ENCODE data around the gene FCGR2B. TPM values are rescaled to one million over a fixed set of nuclear protein-coding genes. Genes with fewer than 3 reads are reported as not detected.
"Not testable (repeated sequence)": the region's sequence is repeated elsewhere in the genome, so short reads cannot be mapped to it uniquely, and the experiment has no call there.

The FCGR2B gene
- total and polyA plus RNA-seq, 3 donors from 2014 or later = 1.1 to 16.1 (median 5.8) TPM

- 79 to 84% methylated on average over 3 of the region's 3 CpGs for WGBS, 2 donors
- H3K27ac ChIP-seq = no peak overlapping the region
- intact Hi-C loops (cut with DNase I; ENCODE audit: low total_unique reads) = no loop called here
- no peaks in the 10 kb centered on the region for H3K27me3 ChIP-seq
- TF ChIP-seq, protein P1, sequence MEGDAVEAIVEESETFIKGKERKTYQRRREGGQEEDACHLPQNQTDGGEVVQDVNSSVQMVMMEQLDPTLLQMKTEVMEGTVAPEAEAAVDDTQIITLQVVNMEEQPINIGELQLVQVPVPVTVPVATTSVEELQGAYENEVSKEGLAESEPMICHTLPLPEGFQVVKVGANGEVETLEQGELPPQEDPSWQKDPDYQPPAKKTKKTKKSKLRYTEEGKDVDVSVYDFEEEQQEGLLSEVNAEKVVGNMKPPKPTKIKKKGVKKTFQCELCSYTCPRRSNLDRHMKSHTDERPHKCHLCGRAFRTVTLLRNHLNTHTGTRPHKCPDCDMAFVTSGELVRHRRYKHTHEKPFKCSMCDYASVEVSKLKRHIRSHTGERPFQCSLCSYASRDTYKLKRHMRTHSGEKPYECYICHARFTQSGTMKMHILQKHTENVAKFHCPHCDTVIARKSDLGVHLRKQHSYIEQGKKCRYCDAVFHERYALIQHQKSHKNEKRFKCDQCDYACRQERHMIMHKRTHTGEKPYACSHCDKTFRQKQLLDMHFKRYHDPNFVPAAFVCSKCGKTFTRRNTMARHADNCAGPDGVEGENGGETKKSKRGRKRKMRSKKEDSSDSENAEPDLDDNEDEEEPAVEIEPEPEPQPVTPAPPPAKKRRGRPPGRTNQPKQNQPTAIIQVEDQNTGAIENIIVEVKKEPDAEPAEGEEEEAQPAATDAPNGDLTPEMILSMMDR (IDR thresholded peaks at IDR 0.05) = no peak
- TF ChIP-seq POLR2A (IDR thresholded peaks at IDR 0.05) = no peak
- no peak overlapping the region for H3K4me3 ChIP-seq
- no peaks in the 10 kb centered on the region for H3K36me3 ChIP-seq (ENCODE audit: low read depth, missing control alignments)
- H3K4me1 ChIP-seq = no peaks in the 10 kb centered on the region
- no peaks in the 10 kb centered on the region for H3K9me3 ChIP-seq
- no peak for DNase-seq
These were observed 26.0 kb downstream of the FCGR2B start for GRCh38 chr1:161688946-161689345.

- H3K4me3 ChIP-seq = no peak overlapping the region
- H3K36me3 ChIP-seq (ENCODE audit: low read depth, missing control alignments) = no peaks in the 10 kb centered on the region
- 38 to 59% methylated on average over 3 of the region's 3 CpGs for WGBS, 2 donors
- no peak overlapping the region for H3K27ac ChIP-seq
- intact Hi-C loops (cut with DNase I; ENCODE audit: low total_unique reads) = no loop called here
- no peaks in the 10 kb centered on the region for H3K27me3 ChIP-seq
- TF ChIP-seq, protein P1 (IDR thresholded peaks at IDR 0.05) = no peak
- TF ChIP-seq POLR2A (IDR thresholded peaks at IDR 0.05) = no peak
- no peaks in the 10 kb centered on the region for H3K4me1 ChIP-seq
- no peak for DNase-seq
- no peaks in the 10 kb centered on the region for H3K9me3 ChIP-seq
These were observed 28.9 kb downstream of the FCGR2B start for GRCh38 chr1:161691846-161692245.

DNA sequence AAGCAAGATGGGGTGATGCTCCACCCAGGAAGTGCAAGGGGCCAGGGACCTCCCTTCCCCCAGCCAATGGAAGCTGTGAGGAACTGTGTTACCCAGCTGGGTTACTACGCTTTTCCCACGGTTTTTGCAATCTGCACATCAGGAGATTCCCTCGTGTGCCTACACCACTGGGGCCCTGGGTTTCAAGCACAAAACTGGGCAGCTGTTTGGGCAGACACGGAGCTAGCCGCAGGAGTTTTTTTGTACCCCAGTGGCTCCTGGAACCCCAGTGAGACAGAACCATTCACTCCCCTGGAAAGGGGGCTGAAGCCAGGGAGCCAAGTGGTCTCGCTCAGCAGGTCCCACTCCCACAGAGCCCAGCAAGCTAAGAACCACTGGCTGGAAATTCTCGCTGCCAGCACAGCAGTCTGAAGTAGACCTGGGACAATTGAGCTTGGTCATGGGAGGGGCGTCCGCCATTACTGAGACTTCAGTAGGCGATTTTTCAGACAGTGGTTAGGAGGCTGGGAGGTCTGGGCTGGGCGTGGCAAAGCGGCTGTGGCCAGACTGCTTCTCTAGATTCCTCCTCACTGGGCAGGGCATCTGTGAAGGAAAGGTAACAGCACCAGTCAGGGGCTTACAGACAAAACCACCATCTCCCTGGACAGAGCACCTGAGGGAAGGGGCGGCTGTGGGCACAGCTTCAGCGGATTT is 30.2 kb downstream of the FCGR2B start:
- intact Hi-C loops (cut with DNase I; ENCODE audit: low total_unique reads); H3K36me3 ChIP-seq (ENCODE audit: low read depth, missing control alignments); DNase-seq; H3K4me1 ChIP-seq; H3K27me3 ChIP-seq; H3K9me3 ChIP-seq; H3K27ac ChIP-seq: not testable (repeated sequence)
- WGBS, 2 donors = 70 to 77% methylated on average over 13 to 14 of the region's 14 CpGs
- peak overlapping the region; percentile 1 to 16 for H3K4me3 ChIP-seq

DNA sequence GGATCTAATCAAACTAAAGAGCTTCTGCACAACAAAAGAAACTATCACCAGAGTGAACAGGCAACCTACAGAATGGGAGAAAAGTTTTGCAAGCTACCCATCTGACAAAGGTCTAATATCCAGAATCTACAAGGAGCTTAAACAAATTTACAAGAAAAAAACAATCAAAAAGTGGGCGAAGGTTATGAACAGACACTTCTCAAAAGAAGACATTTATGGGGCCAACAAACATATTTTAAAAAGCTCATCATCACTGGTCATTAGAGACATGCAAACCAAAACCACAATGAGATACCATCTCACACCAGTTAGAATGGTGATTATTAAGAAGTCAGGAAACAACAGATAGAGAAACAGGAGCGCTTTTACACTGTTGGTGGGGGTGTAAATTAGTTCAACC is 35.4 kb downstream of the FCGR2B start:
- H3K27ac ChIP-seq; DNase-seq; intact Hi-C loops (cut with DNase I; ENCODE audit: low total_unique reads); H3K36me3 ChIP-seq (ENCODE audit: low read depth, missing control alignments); H3K9me3 ChIP-seq; H3K27me3 ChIP-seq; H3K4me3 ChIP-seq; H3K4me1 ChIP-seq: not testable (repeated sequence)
- WGBS, 2 donors = 86 to 96% methylated on average over 2 of the region's 2 CpGs

- Histone ChIP-seq H3K27ac (no peak overlapping the region), H3K4me3 (no peak overlapping the region), H3K4me1 (no peaks in the 10 kb centered on the region), H3K27me3 (no peaks in the 10 kb centered on the region), H3K9me3 (no peaks in the 10 kb centered on the region), H3K36me3 (ENCODE audit: low read depth, missing control alignments) (no peaks in the 10 kb centered on the region)
- TF ChIP-seq, protein P1 (IDR thresholded peaks at IDR 0.05) = no peak
- TF ChIP-seq POLR2A (IDR thresholded peaks at IDR 0.05) = no peak
- intact Hi-C loops (cut with DNase I; ENCODE audit: low total_unique reads) = no loop called here
- WGBS, 2 donors = 81 to 83% methylated on average over 8 of the region's 8 CpGs
- no peak for DNase-seq
These were observed 39.3 kb downstream of the FCGR2B start for GRCh38 chr1:161702250-161702649.

DNA sequence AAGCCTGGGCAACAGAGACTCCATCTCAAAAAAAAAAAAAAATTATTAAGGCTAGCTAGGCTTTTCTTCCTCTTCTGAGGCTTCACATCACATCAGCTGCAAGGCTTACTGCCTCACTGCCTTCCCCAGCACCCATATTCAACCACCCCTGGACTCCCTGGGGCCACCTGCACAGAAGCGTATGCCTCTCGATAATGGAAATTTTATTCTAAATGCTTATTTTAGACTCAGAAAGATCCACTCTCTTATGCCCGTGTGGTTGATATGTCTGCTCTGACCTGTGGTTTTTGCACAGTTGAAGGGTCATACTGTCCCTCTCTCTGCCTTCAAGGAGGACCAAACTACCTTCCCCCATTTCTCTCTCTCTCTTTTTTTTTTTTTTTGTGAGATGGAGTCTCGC is 42.6 kb downstream of the FCGR2B start:
- WGBS, 2 donors = 70 to 83% methylated on average over 4 of the region's 4 CpGs
- Histone ChIP-seq H3K4me1 (no peaks in the 10 kb centered on the region), H3K27me3 (no peaks in the 10 kb centered on the region), H3K4me3 (no peak overlapping the region), H3K9me3 (no peaks in the 10 kb centered on the region), H3K27ac (no peak overlapping the region), H3K36me3 (ENCODE audit: low read depth, missing control alignments) (no peaks in the 10 kb centered on the region)
- intact Hi-C loops (cut with DNase I; ENCODE audit: low total_unique reads) = no loop called here
- no peak for DNase-seq
- TF ChIP-seq, protein P1 (IDR thresholded peaks at IDR 0.05) = no peak
- no peak for TF ChIP-seq POLR2A (IDR thresholded peaks at IDR 0.05)

Measured in testis (tissue), 3 donors.